Transverse colon (tissue), 4 donors: Measurements from ENCODE around the gene NT5DC4. TPM values are rescaled to one million over a fixed set of nuclear protein-coding genes. Genes with fewer than 3 reads are reported as not detected.

ENCODE experiments used
- DNase-seq: peaks from one replicate; pipeline ENCODE4 v3.0.0-alpha.2; 2019
- H3K27ac ChIP-seq, 4 donors: fragments of 200-600 bp; sonication (generic); 2 replicates each; pipeline ENCODE4 v1.5.1; 2016 to 2018; ENCODE audit warnings: inconsistent platforms in 4 of 4
- H3K27me3 ChIP-seq: fragments of 200-600 bp; sonication (generic); 2 replicates; pipeline ENCODE4 v1.5.1; 2017; ENCODE audit warnings: inconsistent platforms
- H3K36me3 ChIP-seq, 4 donors: fragments of 200-600 bp; sonication (generic); 2 replicates each; pipeline ENCODE4 v1.5.1; 2017 to 2019; ENCODE audit warnings: inconsistent platforms in 4 of 4
- H3K4me1 ChIP-seq, 4 donors: fragments of 200-600 bp; sonication (generic); 2 replicates each; pipeline ENCODE4 v1.5.1; 2017 to 2020; ENCODE audit warnings: inconsistent platforms in 4 of 4
- H3K4me3 ChIP-seq, 4 donors: fragments of 200-600 bp; sonication (generic); 1 replicate in 1 of 4; 2 replicates in 3 of 4; pipeline versions ENCODE4 v1.5.1 to v1.6.1; 2017 to 2019; ENCODE audit warnings: inconsistent platforms in 4 of 4
- H3K9me3 ChIP-seq, 2 donors: fragments of 200-600 bp; sonication (generic); 2 replicates each; pipeline ENCODE4 v1.5.1; 2017 to 2019; ENCODE audit warnings: inconsistent platforms in 2 of 2
- CTCF ChIP-seq, 5 experiments: fragments of 200-600 bp in 3 of 5; fragments of 450-650 bp in 2 of 5; sonication (generic) in 3 of 5; IDR thresholded peaks; 1 replicate in 2 of 5; 2 replicates in 3 of 5; pipeline ENCODE4 v1.5.1; 2016 to 2017; ENCODE audit warnings: antibody characterized with exemption in 5 of 5, inconsistent platforms in 3 of 5, mild to moderate bottlenecking in 2 of 5, moderate library complexity in 1 of 5
- EP300 ChIP-seq: sonication (generic); formaldehyde crosslinking; IDR thresholded peaks from one replicate; pipeline ENCODE4 v1.6.1; 2017; ENCODE audit warnings: antibody characterized with exemption, low read depth
- POLR2A ChIP-seq: fragments of 450-650 bp; IDR thresholded peaks from one replicate; pipeline ENCODE4 v1.6.1; 2016; ENCODE audit warnings: antibody characterized with exemption, mild to moderate bottlenecking, moderate library complexity
- POLR2AphosphoS5 ChIP-seq, 3 donors: sonication (generic); formaldehyde crosslinking; IDR thresholded peaks; one replicate each; pipeline ENCODE4 v1.6.1; 2016; ENCODE audit warnings: antibody characterized with exemption in 3 of 3
- WGBS, 2 donors: methylation state at CpG; one replicate each; pipeline ENCODE4 v1.1.5; 2018; ENCODE audit warnings: low coverage in 1 of 2; 5-methylcytosine and 5-hydroxymethylcytosine counted together
- in situ Hi-C, 4 donors: fragments of 200-750 bp; cut with MboI; loops; one replicate each; pipeline versions ENCODE4 v1.15.0 to v1.15.1; 2017; ENCODE audit warnings: low sequenced_read_pairs in 3 of 4, low pct_ligation_motif_present in 1 of 4, low pct_unique_long_range_greater_than_20kb in 1 of 4
- intact Hi-C: fragments of 100-400 bp; cut with DNase I; formaldehyde crosslinking; loops from one replicate; pipeline ENCODE4 v1.15.1; 2023; ENCODE audit warnings: low total_unique reads
- total RNA-seq, 4 donors: library from RNA; depleted of rRNA; stranded (reverse); fragments of >200 nt; gene quantifications; one replicate each; pipeline ENCODE4 v1.1.0, GENCODE V29; 2016

The NT5DC4 gene
- total RNA-seq, 4 donors from 2014 or later, result not detected

- Histone ChIP-seq H3K36me3 (no peaks in the 10 kb centered on the region), H3K4me1 (peaks cover 5 to 25% (median 11%) of the 10 kb centered on the region in 4 donors), H3K9me3 (no peaks in the 10 kb centered on the region), H3K27ac (peak overlapping the region in 3 of 4 donors; percentile 73 to 75 (median 74)), H3K4me3 (peak overlapping the region; percentile 62 to 92 (median 68)), H3K27me3 (no peaks in the 10 kb centered on the region)
- no peak for DNase-seq
- in situ Hi-C loops, result loop anchor here in 1 of 4 donors (25.0 kb wide), 1 partner anchor 122 kb away; no protein-coding TSS in a partner anchor
- WGBS, 2 donors, result 44 to 49% methylated on average over 4 of the region's 4 CpGs
- intact Hi-C loops, result no loop called here
- TF ChIP-seq EP300 (no peak), POLR2A (no peak), CTCF (IDR thresholded peaks at IDR 0.05) (no peak), POLR2AphosphoS5 (IDR thresholded peaks at IDR 0.05) (no peak)
These were observed 44.4 kb downstream of the NT5DC4 start for GRCh38 chr2:112765251-112765650.

GRCh38 chr2:112767693-112768330, 47.0 kb downstream of the NT5DC4 start:
- peaks cover 5 to 25% (median 11%) of the 10 kb centered on the region in 4 donors for H3K4me1 ChIP-seq
- intact Hi-C loops (no loop called here), in situ Hi-C loops (loop anchor here in 1 of 4 donors (25.0 kb wide), 1 partner anchor 119 kb away; no protein-coding TSS in a partner anchor)
- TF ChIP-seq CTCF (IDR thresholded peaks at IDR 0.05) (no peak), POLR2A (no peak), EP300 (no peak), POLR2AphosphoS5 (IDR thresholded peaks at IDR 0.05) (no peak)
- 69 to 72% methylated on average over 6 of the region's 6 CpGs for WGBS, 2 donors
- H3K27me3 ChIP-seq, result no peaks in the 10 kb centered on the region
- H3K9me3 ChIP-seq, result no peaks in the 10 kb centered on the region
- DNase-seq, result no peak
- H3K4me3 ChIP-seq, result peak overlapping the region in 1 of 4 donors; percentile 22
- peak overlapping the region in 3 of 4 donors; percentile 0 to 60 (median 10) for H3K27ac ChIP-seq
- no peaks in the 10 kb centered on the region for H3K36me3 ChIP-seq

GRCh38 chr2:112768432-112768831, 47.6 kb downstream of the NT5DC4 start:
- H3K27ac ChIP-seq, result peak overlapping the region in 2 of 4 donors; percentile 0 to 60
- no peaks in the 10 kb centered on the region for H3K27me3 ChIP-seq
- no peaks in the 10 kb centered on the region for H3K9me3 ChIP-seq
- in situ Hi-C loops (loop anchor here in 1 of 4 donors (25.0 kb wide), 1 partner anchor 119 kb away; no protein-coding TSS in a partner anchor), intact Hi-C loops (no loop called here)
- TF ChIP-seq EP300 (no peak), POLR2AphosphoS5 (IDR thresholded peaks at IDR 0.05) (no peak), POLR2A (no peak), CTCF (IDR thresholded peaks at IDR 0.05) (peak in 1 of 5 experiments; percentile 8)
- H3K4me3 ChIP-seq, result peak overlapping the region in 1 of 4 donors; percentile 22
- 71 to 78% methylated on average over 1 of the region's 1 CpG for WGBS, 2 donors
- H3K4me1 ChIP-seq, result peaks cover 5 to 24% (median 11%) of the 10 kb centered on the region in 4 donors
- no peak for DNase-seq
- no peaks in the 10 kb centered on the region for H3K36me3 ChIP-seq

GRCh38 chr2:112772322-112772721, 51.5 kb downstream of the NT5DC4 start:
- Histone ChIP-seq H3K4me3 (no peak overlapping the region), H3K27ac (no peak overlapping the region), H3K9me3 (no peaks in the 10 kb centered on the region), H3K27me3 (no peaks in the 10 kb centered on the region), H3K36me3 (no peaks in the 10 kb centered on the region), H3K4me1 (peaks cover 0 to 7% (median 0%) of the 10 kb centered on the region in 4 donors)
- in situ Hi-C loops (loop anchor here in 1 of 4 donors (25.0 kb wide), 1 partner anchor 115 kb away; no protein-coding TSS in a partner anchor), intact Hi-C loops (no loop called here)
- no peak for DNase-seq
- TF ChIP-seq POLR2AphosphoS5 (IDR thresholded peaks at IDR 0.05) (no peak), EP300 (no peak), CTCF (IDR thresholded peaks at IDR 0.05) (no peak), POLR2A (no peak)
- WGBS, 2 donors, result 67 to 80% methylated on average over 4 of the region's 4 CpGs
